Liver (tissue), 3 donors: ENCODE data around the gene PROK1.
"Not testable (repeated sequence)": the region's sequence is repeated elsewhere in the genome, so short reads cannot be mapped to it uniquely, and the experiment has no call there.

Experiments used
- GABPA ChIP-seq, 2 donors: IDR thresholded peaks in 1 of 2; conservative IDR thresholded peaks in 1 of 2; 2 replicates each; pipeline ENCODE4 v1.6.1; 2016; ENCODE audit warnings: antibody characterized with exemption in 2 of 2, mild to moderate bottlenecking in 1 of 2, moderate library complexity in 1 of 2
- RAD21 ChIP-seq, 2 donors: IDR thresholded peaks; 2 replicates each; pipeline ENCODE4 v1.6.1; 2016; ENCODE audit warnings: antibody characterized with exemption in 2 of 2, mild to moderate bottlenecking in 2 of 2
- RXRA ChIP-seq, 2 donors: IDR thresholded peaks; 2 replicates each; pipeline ENCODE4 v1.6.1; 2017 to 2018; ENCODE audit warnings: antibody characterized with exemption in 2 of 2, mild to moderate bottlenecking in 1 of 2
- TAF1 ChIP-seq: conservative IDR thresholded peaks from 2 replicates; pipeline ENCODE4 v1.6.1; 2016; ENCODE audit warnings: antibody characterized with exemption, mild to moderate bottlenecking
- YY1 ChIP-seq: IDR thresholded peaks from 2 replicates; pipeline ENCODE4 v1.6.1; 2016; ENCODE audit warnings: antibody characterized with exemption, mild to moderate bottlenecking
- TF ChIP-seq, protein P1 (sequence below): IDR thresholded peaks from 2 replicates; pipeline ENCODE4 v1.6.1; 2016; ENCODE audit warnings: antibody characterized with exemption
- TF ChIP-seq, protein P2 (sequence below): fragments of 150-350 bp; IDR thresholded peaks from 2 replicates; pipeline ENCODE4 v1.5.1; 2017; ENCODE audit warnings: improper control_type of control experiment, low read depth, low read length; ENCODE audit not compliant: missing input control
- TF ChIP-seq, protein P3 (sequence below): IDR thresholded peaks from 2 replicates; pipeline ENCODE4 v1.6.1; 2016; ENCODE audit warnings: antibody characterized with exemption, mild to moderate bottlenecking
- TF ChIP-seq, protein P4 (sequence below): IDR thresholded peaks from 2 replicates; pipeline ENCODE4 v1.6.1; 2016; ENCODE audit warnings: antibody characterized with exemption
- TF ChIP-seq, protein P5 (sequence below): IDR thresholded peaks from 2 replicates; pipeline ENCODE4 v1.6.1; 2016; ENCODE audit warnings: antibody characterized with exemption
- donor health status: healthy.
- donor health status: healthy.

DNA sequence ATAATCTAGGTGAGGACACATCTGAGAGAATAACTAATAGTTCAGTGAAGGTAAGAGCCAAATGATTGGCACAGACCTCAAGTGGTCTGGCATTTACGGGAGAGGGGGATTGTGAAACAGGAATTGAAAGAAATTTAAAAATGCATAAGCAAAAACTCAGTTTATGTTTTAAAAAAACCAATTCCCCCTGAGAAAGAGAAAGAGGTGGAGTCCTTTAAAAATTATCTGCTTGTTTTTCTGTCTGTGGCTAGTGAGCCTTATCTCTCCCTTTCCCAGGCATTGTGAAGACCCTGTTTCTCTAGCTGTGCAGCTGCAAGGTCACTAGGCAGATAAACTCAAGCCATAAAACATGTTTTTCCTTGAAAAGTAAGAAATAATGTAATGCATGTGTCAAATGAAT, 37.9 kb upstream of the PROK1 start:
- TF ChIP-seq YY1; RXRA (IDR thresholded peaks at IDR 0.05); GABPA (IDR thresholded peaks at IDR 0.05 in 1 of 2, conservative IDR thresholded peaks at IDR 0.05 in 1 of 2); TAF1; RAD21 (IDR thresholded peaks at IDR 0.05): not testable (repeated sequence)
- TF ChIP-seq, protein P1, sequence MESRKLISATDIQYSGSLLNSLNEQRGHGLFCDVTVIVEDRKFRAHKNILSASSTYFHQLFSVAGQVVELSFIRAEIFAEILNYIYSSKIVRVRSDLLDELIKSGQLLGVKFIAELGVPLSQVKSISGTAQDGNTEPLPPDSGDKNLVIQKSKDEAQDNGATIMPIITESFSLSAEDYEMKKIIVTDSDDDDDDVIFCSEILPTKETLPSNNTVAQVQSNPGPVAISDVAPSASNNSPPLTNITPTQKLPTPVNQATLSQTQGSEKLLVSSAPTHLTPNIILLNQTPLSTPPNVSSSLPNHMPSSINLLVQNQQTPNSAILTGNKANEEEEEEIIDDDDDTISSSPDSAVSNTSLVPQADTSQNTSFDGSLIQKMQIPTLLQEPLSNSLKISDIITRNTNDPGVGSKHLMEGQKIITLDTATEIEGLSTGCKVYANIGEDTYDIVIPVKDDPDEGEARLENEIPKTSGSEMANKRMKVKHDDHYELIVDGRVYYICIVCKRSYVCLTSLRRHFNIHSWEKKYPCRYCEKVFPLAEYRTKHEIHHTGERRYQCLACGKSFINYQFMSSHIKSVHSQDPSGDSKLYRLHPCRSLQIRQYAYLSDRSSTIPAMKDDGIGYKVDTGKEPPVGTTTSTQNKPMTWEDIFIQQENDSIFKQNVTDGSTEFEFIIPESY: not testable (repeated sequence)
- TF ChIP-seq, protein P2, sequence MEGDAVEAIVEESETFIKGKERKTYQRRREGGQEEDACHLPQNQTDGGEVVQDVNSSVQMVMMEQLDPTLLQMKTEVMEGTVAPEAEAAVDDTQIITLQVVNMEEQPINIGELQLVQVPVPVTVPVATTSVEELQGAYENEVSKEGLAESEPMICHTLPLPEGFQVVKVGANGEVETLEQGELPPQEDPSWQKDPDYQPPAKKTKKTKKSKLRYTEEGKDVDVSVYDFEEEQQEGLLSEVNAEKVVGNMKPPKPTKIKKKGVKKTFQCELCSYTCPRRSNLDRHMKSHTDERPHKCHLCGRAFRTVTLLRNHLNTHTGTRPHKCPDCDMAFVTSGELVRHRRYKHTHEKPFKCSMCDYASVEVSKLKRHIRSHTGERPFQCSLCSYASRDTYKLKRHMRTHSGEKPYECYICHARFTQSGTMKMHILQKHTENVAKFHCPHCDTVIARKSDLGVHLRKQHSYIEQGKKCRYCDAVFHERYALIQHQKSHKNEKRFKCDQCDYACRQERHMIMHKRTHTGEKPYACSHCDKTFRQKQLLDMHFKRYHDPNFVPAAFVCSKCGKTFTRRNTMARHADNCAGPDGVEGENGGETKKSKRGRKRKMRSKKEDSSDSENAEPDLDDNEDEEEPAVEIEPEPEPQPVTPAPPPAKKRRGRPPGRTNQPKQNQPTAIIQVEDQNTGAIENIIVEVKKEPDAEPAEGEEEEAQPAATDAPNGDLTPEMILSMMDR: not testable (repeated sequence)
- TF ChIP-seq, protein P3, sequence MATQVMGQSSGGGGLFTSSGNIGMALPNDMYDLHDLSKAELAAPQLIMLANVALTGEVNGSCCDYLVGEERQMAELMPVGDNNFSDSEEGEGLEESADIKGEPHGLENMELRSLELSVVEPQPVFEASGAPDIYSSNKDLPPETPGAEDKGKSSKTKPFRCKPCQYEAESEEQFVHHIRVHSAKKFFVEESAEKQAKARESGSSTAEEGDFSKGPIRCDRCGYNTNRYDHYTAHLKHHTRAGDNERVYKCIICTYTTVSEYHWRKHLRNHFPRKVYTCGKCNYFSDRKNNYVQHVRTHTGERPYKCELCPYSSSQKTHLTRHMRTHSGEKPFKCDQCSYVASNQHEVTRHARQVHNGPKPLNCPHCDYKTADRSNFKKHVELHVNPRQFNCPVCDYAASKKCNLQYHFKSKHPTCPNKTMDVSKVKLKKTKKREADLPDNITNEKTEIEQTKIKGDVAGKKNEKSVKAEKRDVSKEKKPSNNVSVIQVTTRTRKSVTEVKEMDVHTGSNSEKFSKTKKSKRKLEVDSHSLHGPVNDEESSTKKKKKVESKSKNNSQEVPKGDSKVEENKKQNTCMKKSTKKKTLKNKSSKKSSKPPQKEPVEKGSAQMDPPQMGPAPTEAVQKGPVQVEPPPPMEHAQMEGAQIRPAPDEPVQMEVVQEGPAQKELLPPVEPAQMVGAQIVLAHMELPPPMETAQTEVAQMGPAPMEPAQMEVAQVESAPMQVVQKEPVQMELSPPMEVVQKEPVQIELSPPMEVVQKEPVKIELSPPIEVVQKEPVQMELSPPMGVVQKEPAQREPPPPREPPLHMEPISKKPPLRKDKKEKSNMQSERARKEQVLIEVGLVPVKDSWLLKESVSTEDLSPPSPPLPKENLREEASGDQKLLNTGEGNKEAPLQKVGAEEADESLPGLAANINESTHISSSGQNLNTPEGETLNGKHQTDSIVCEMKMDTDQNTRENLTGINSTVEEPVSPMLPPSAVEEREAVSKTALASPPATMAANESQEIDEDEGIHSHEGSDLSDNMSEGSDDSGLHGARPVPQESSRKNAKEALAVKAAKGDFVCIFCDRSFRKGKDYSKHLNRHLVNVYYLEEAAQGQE: not testable (repeated sequence)
- TF ChIP-seq, protein P4, sequence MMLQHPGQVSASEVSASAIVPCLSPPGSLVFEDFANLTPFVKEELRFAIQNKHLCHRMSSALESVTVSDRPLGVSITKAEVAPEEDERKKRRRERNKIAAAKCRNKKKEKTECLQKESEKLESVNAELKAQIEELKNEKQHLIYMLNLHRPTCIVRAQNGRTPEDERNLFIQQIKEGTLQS: not testable (repeated sequence)
- TF ChIP-seq, protein P5, sequence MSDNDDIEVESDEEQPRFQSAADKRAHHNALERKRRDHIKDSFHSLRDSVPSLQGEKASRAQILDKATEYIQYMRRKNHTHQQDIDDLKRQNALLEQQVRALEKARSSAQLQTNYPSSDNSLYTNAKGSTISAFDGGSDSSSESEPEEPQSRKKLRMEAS: not testable (repeated sequence)
